GM12878 (cell line): ENCODE results near the gene SOCS4. TPM values are rescaled to one million over a fixed set of nuclear protein-coding genes. Genes with fewer than 3 reads are reported as not detected.
A peak's percentile ranks its signal among the peaks of the same experiment; 100 is the strongest.

Source experiments
- ATAC-seq: fragments of 200-7000 bp; cut with Tn5 transposase; 3 replicates; pipeline ENCODE4 v1.9.1; 2020; ENCODE audit warnings: mild to moderate bottlenecking, moderate library complexity
- BruUV-seq: library from RNA; stranded (reverse); fragments of 400-500 nt; replicated peaks from 2 replicates; lab custom pipeline; 2021; lab: Mats Ljungman, UMichigan
- CTCF ChIA-PET: fragments of 300-600 bp; sonication (Branson Sonifier 250); formaldehyde crosslinking; extraction: SDS; loops from one replicate; lab custom pipeline; 2021; ENCODE audit warnings: inconsistent platforms; lab: Yijun Ruan, JAX
- POLR2A ChIA-PET: fragments of 350-600 bp; formaldehyde crosslinking; extraction: SDS; loops from one replicate; lab custom pipeline; 2021; ENCODE audit warnings: inconsistent platforms; lab: Charles Lee
- RAD21 ChIA-PET: fragments of 300-600 bp; sonication (Branson Sonifier 250); formaldehyde crosslinking; loops from one replicate; lab custom pipeline; 2023; ENCODE audit warnings: antibody characterized with exemption; ENCODE audit not compliant: unreplicated experiment; lab: Charles Lee
- SMC1A ChIA-PET: fragments of 300-600 bp; sonication (Branson Sonifier 250); formaldehyde crosslinking; loops from one replicate; lab custom pipeline; 2023; ENCODE audit not compliant: unreplicated experiment, uncharacterized antibody; lab: Charles Lee
- DNase-seq: peaks from one replicate; pipeline ENCODE4 v3.0.0-alpha.2; 2011; ENCODE audit warnings: low read depth, low spot score
- FAIRE-seq: peaks from 3 replicates; lab custom pipeline; 2011; peaks lifted over from hg19 to GRCh38; lab: Jason Lieb, UNC
- H2AFZ ChIP-seq: 2 replicates; pipeline ENCODE4 v1.6.0; 2011; ENCODE audit warnings: low read depth, low read length, control low read depth; ENCODE audit not compliant: control insufficient read depth
- H3K27ac ChIP-seq: 2 replicates; pipeline ENCODE4 v1.5.1; 2011; ENCODE audit warnings: control low read depth; ENCODE audit not compliant: control insufficient read depth, insufficient read depth
- H3K27me3 ChIP-seq, 2 experiments: replicated peaks in 1 of 2; 2 replicates each; pipeline versions ENCODE4 v1.6.0 to v1.6.1; 2011; ENCODE audit warnings: low read length in 1 of 2; ENCODE audit not compliant: control insufficient read depth in 2 of 2, insufficient read depth in 2 of 2
- H3K36me3 ChIP-seq, 2 experiments: 2 replicates each; pipeline ENCODE4 v1.5.1; 2011; ENCODE audit warnings: low read length in 1 of 2; ENCODE audit not compliant: control insufficient read depth in 2 of 2, insufficient read depth in 2 of 2
- H3K4me1 ChIP-seq: 2 replicates; pipeline ENCODE4 v1.6.1; 2011; ENCODE audit warnings: mild to moderate bottlenecking, low read length, moderate library complexity, mixed read lengths; ENCODE audit not compliant: control insufficient read depth, insufficient read depth
- H3K4me2 ChIP-seq: 2 replicates; pipeline ENCODE4 v1.6.0; 2011; ENCODE audit warnings: control low read depth; ENCODE audit not compliant: control insufficient read depth, insufficient read depth
- H3K4me3 ChIP-seq: fragments of 200-600 bp; sonication (generic); 2 replicates; pipeline ENCODE4 v1.5.1; 2016
- H3K79me2 ChIP-seq: 2 replicates; pipeline ENCODE4 v1.6.0; 2011; ENCODE audit warnings: low read length; ENCODE audit not compliant: control insufficient read depth, insufficient read depth
- H3K9ac ChIP-seq: 2 replicates; pipeline ENCODE4 v1.8.0; 2011; ENCODE audit warnings: low read length, control low read depth, mixed read lengths; ENCODE audit not compliant: control insufficient read depth, insufficient read depth
- H3K9me3 ChIP-seq: replicated peaks from 3 replicates; pipeline ENCODE4 v1.5.1; 2011; ENCODE audit warnings: mild to moderate bottlenecking, low read length; ENCODE audit not compliant: control insufficient read depth, insufficient read depth
- H4K20me1 ChIP-seq: 2 replicates; pipeline ENCODE4 v1.6.0; 2011; ENCODE audit not compliant: control insufficient read depth, insufficient read depth
- NFYB ChIP-seq: IDR thresholded peaks from 2 replicates; pipeline ENCODE4 v1.6.1; 2011; ENCODE audit warnings: low read depth, mild to moderate bottlenecking, low read length, improper control_type of control experiment, moderate library complexity; ENCODE audit not compliant: insufficient read depth
- PAX8 ChIP-seq: fragments of 450-650 bp; IDR thresholded peaks from 2 replicates; pipeline ENCODE4 v1.6.1; 2017; ENCODE audit warnings: mild to moderate bottlenecking, moderate library complexity
- TARDBP ChIP-seq: IDR thresholded peaks from 2 replicates; pipeline ENCODE4 v1.6.1; 2016; ENCODE audit warnings: borderline replicate concordance
- WGBS: methylation state at CpG from one replicate; pipeline ENCODE4 v1.1.6; 2016; ENCODE audit warnings: low lambda C conversion rate; ENCODE audit not compliant: insufficient replicate concordance, insufficient coverage; ENCODE audit errors: missing lambda C conversion rate; 5-methylcytosine and 5-hydroxymethylcytosine counted together
- in situ Hi-C: fragments of 300-500 bp; cut with MboI; formaldehyde crosslinking; loops from 9 replicates; pipeline ENCODE4 v1.14.3; 2018; ENCODE audit warnings: mixed read lengths
- intact Hi-C: fragments of 100-400 bp; cut with micrococcal nuclease; formaldehyde crosslinking; loops from one replicate; pipeline ENCODE4 v1.14.2; 2022; ENCODE audit not compliant: unreplicated experiment
- polyA plus RNA-seq, 11 experiments: library from polyadenylated mRNA; depleted of rRNA in 4 of 11; unstranded in 6 of 11; stranded (reverse) in 5 of 11; fragments of >200 nt; fragmentation: Nextera tagmentation in 4 of 11; fragmentation: Illumina TruSeq in 1 of 11; extraction: Ambion mirVana in 4 of 11; extraction: Trizol in 1 of 11; gene quantifications; 1 replicate in 1 of 11; 2 replicates in 10 of 11; pipeline versions ENCODE4 v1.2.1 to v1.2.3, GENCODE V29; 2011 to 2016; ENCODE audit warnings: inconsistent platforms in 2 of 11, missing spikeins in 2 of 11, low read depth in 1 of 11
- total RNA-seq, 4 experiments: library from RNA; depleted of rRNA in 3 of 4; stranded (reverse); fragments of >200 nt in 3 of 4; fragmentation: Illumina TruSeq in 1 of 4; extraction: Trizol in 1 of 4; gene quantifications; 2 replicates each; pipeline versions ENCODE4 v1.2.1 to v1.2.3, GENCODE V29; 2013 to 2021

The SOCS4 gene
- total and polyA plus RNA-seq, 10 of the 15 experiments (the other 5 are each of a cell fraction or from before 2014, with no cell fraction given): 5.7 to 31.5 (median 20.8) TPM

DNA sequence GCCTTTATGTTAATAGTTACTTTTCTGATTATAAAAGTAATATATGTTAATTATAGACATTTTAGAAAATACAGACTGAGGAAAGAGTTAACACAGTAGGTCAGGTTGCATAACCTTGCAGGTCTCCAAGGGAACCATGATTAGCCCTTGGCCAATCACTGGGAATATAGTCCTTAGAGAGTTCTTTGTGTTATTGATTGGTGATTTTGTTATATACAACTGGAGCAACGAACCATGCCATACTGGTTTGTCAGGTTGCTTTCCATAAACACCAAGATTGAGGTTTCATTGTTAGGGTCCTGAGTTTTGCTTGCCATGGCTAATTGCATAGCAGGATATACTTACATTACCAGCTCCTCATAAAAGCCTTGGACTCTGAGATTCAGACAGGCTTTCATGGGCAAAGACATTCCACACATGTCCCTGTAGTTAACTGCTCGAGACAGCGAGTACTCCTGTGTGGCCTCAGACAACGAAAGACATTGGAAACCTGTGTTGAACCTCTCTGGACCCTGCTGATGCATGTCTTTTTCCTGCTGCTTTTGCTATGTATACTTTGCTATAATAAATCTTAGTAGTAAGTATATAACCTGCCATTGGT is 58.1 kb downstream of the SOCS4 start:
- SMC1A ChIA-PET: interaction anchor here (0.7 to 2.9 kb wide), 9 partner anchors 9 to 76 kb away, joined by 3 to 10 read pairs (median 4); partner anchors contain the start of gene MAPK1IP1L
- H3K27ac ChIP-seq: no peak overlapping the region
- H2AFZ ChIP-seq: no peak overlapping the region
- no peak overlapping the region for H3K4me3 ChIP-seq
- FAIRE-seq: no peak
- 80% methylated on average over 4 of the region's 4 CpGs for WGBS
- POLR2A ChIA-PET: interaction anchor here (0.9 kb wide), 1 partner anchor 13 kb away, joined by 3 read pairs; no protein-coding TSS in a partner anchor
- 0 out of 2 replicates have a peak, but pooled peaks cover under 1% of the 10 kb centered on the region for H3K4me1 ChIP-seq
- H3K9ac ChIP-seq: no peak overlapping the region
- BruUV-seq: no TSS peak
- H3K36me3 ChIP-seq: no peaks in the 10 kb centered on the region
- no peaks in the 10 kb centered on the region; the same call in 2 of the 3 replicates for H3K9me3 ChIP-seq
- in situ Hi-C loops (no loop called here), intact Hi-C loops (no loop called here)
- no peaks in the 10 kb centered on the region for H4K20me1 ChIP-seq
- H3K4me2 ChIP-seq: no peak overlapping the region
- no peaks in the 10 kb centered on the region for H3K27me3 ChIP-seq
- H3K79me2 ChIP-seq: no peaks in the 10 kb centered on the region
- no peak for TF ChIP-seq PAX8
- no peak for DNase-seq
- ATAC-seq: no peak
- RAD21 ChIA-PET: interaction anchor here (1.0 to 2.1 kb wide), 3 partner anchors 13 to 34 kb away, joined by 4 to 7 read pairs (median 4); no protein-coding TSS in a partner anchor
- CTCF ChIA-PET: interaction anchor here (1.0 to 2.4 kb wide), 4 partner anchors 37 to 78 kb away, joined by 3 to 9 read pairs (median 4); no protein-coding TSS in a partner anchor

DNA sequence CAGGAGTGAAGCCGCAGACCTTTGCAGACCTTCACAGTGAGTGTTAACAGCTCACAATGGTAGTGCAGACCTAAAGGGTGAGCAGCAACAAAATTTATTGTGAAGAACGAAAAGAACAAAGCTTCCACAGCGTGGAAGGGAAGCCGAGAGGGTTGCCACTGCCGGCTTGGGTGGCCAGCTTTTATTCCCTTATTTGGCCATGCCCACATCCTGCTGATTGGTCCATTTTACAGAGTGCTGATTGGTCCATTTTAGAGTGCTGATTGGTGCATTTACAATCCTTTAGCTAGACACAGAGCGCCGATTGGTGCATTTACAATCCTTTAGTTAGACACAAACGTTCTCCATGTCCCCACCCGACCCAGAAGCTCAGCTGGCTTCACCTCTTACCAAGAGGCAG is 59.9 kb downstream of the SOCS4 start:
- POLR2A ChIA-PET: interaction anchor here (0.6 to 1.5 kb wide), 3 partner anchors 11 to 105 kb away, joined by 3 to 5 read pairs (median 3); no protein-coding TSS in a partner anchor
- SMC1A ChIA-PET: interaction anchor here (1.0 to 9.4 kb wide), 7 partner anchors 9 to 82 kb away, joined by 3 to 93 read pairs (median 4); no protein-coding TSS in a partner anchor

More for the DNA sequence above, 59.9 kb downstream of the SOCS4 start:
- FAIRE-seq (no peak), DNase-seq (no peak), ATAC-seq (no peak)
- Histone ChIP-seq H2AFZ (no peak overlapping the region), H3K9ac (no peak overlapping the region), H3K9me3 (no peaks in the 10 kb centered on the region; the same call in 2 of the 3 replicates), H3K27me3 (no peaks in the 10 kb centered on the region), H3K36me3 (no peaks in the 10 kb centered on the region), H3K4me1 (peaks cover 3% of the 10 kb centered on the region; the same call in 1 of the 2 replicates), H3K4me2 (no peak overlapping the region), H3K4me3 (no peak overlapping the region), H3K27ac (no peak overlapping the region), H3K79me2 (no peaks in the 10 kb centered on the region), H4K20me1 (no peaks in the 10 kb centered on the region)
- 91% methylated on average over 9 of the region's 9 CpGs for WGBS
- intact Hi-C loops (no loop called here), in situ Hi-C loops (no loop called here)
- TF ChIP-seq TARDBP (no peak), NFYB (peak; percentile 68; the same call in 1 of the 2 replicates)
- CTCF ChIA-PET: interaction anchor here (0.6 to 4.8 kb wide), 9 partner anchors 15 to 763 kb away, joined by 3 to 73 read pairs (median 3); no protein-coding TSS in a partner anchor
- RAD21 ChIA-PET: interaction anchor here (1.1 to 2.9 kb wide), 2 partner anchors 10 to 36 kb away, joined by 4 to 13 read pairs; partner anchors contain the start of gene MAPK1IP1L
- BruUV-seq: no TSS peak
